ENCODE results near the gene ANKRD34C.
"Not testable (repeated sequence)": the region's sequence is repeated elsewhere in the genome, so short reads cannot be mapped to it uniquely, and the experiment has no call there.

ANKRD34C gene

DNA sequence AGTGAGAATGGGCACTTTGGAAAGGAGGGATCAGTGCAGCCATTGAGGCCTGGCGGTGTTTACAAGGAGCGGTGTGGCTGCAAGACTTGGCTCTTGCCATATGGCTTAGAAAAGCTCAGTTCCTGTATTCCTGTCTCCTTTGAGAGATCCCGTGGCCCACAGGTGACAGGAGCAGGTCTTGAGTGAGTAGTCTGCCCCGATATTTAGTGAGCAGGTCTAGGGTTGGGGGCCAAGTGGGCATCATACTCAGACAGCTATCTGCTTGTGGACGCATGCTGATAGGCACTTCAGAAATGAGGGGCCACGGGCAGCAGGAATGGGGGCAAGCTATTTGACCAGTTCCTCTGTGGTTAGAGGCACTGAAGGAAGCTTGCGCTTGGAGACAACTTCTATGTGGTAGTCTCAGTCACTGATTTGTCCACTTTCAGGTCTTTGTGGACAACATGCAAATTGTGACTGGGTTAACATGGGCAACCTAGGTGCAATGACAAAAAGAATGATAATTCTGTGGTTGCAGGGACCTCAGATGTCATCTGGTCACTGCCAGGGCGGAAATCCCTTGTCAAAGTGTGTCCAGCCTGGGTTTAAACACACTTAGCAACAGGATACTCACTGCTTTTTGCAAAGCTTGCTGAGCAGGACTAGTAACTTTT is 29.5 kb downstream of the ANKRD34C start:
- DNase-seq = no peak

DNA sequence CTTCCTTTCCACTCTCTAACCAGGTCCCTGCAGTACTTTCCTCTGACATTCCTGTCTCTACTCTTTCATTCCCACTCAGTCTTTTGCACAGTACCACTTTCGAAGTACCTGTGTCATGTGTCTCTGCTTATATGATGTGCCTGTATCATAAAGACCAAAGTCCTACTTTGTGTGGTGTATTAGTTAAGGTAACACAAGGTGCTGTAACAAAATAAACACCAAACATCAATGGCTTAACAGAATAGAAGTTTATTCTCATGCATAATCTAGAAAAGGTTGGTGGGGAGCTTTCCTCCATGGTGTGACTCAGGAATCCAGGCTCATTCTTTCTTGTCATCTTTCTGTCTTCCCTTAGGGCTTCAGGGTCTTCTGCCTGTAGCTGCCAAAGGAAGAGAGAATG is 31.7 kb downstream of the ANKRD34C start:
- DNase-seq = no peak

DNA sequence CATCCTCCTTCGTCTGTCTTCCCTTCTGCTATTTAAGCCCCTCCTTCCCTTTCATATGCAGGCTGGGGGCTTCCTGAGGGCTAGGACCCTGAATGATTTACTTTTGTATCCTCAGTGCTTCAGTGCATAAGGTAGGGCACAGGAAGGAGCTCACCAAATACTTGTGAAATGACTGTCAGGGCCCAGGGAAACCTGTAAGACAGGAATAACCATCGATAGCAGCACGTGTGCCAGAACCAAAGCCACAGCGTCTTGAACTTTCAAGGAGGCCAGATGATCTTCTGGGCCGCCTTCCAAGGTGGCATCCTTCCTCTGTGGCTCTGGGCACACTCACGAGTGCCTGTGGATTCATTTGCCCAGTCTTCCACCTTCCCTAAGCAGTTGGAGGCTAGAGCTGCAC is 32.3 kb downstream of the ANKRD34C start:
- DNase-seq = no peak

GRCh38 chr15:79315623-79316328 is 33.3 kb downstream of the ANKRD34C start:
- no peak for DNase-seq

- no peak for DNase-seq
Observed at GRCh38 chr15:79316864-79317263, 34.3 kb downstream of the ANKRD34C start.

GRCh38 chr15:79319973-79320372 is 37.5 kb downstream of the ANKRD34C start:
- DNase-seq = not testable (repeated sequence)

GRCh38 chr15:79321876-79322275 is 39.4 kb downstream of the ANKRD34C start:
- DNase-seq = no peak

GRCh38 chr15:79322306-79322705 is 39.8 kb downstream of the ANKRD34C start:
- no peak for DNase-seq

GRCh38 chr15:79322945-79323344 is 40.4 kb downstream of the ANKRD34C start:
- DNase-seq = no peak

GRCh38 chr15:79329171-79329611 is 46.7 kb downstream of the ANKRD34C start:
- DNase-seq = peak; percentile 65
